Activated CD8-positive, alpha-beta T cell treated with anti-CD3 and anti-CD28 coated beads for 36 hours (primary cell): ENCODE measurements around the gene TMEM253. TPM values are rescaled to one million over a fixed set of nuclear protein-coding genes. Genes with fewer than 3 reads are reported as not detected.
A peak's percentile ranks its signal among the peaks of the same experiment; 100 is the strongest.

ENCODE experiments used
- ATAC-seq: fragments of 200-7000 bp; cut with Tn5 transposase; one replicate; pipeline ENCODE4 v1.10.0; 2021; ENCODE audit warnings: mild to moderate bottlenecking, moderate library complexity
- CTCF ChIA-PET: fragments of 350-600 bp; sonication (Branson Sonifier 250); formaldehyde crosslinking; loops from one replicate; lab custom pipeline; 2021; ENCODE audit warnings: antibody characterized with exemption; lab: Charles Lee
- POLR2A ChIA-PET: fragments of 350-600 bp; sonication (Branson Sonifier 250); formaldehyde crosslinking; loops from one replicate; lab custom pipeline; 2021; ENCODE audit warnings: antibody characterized with exemption; lab: Charles Lee
- DNase-seq: peaks from one replicate; pipeline ENCODE4 v3.0.0-alpha.2; 2020
- H3K27ac Mint-ChIP-seq: one replicate; pipeline ENCODE4 v1.8.0; 2021; ENCODE audit warnings: mild to moderate bottlenecking, mixed read lengths
- H3K27me3 Mint-ChIP-seq: one replicate; pipeline ENCODE4 v1.8.0; 2021; ENCODE audit warnings: mixed read lengths
- H3K36me3 Mint-ChIP-seq: one replicate; pipeline ENCODE4 v1.8.0; 2021; ENCODE audit warnings: low read depth, mixed read lengths
- H3K4me1 Mint-ChIP-seq: one replicate; pipeline ENCODE4 v1.8.0; 2021; ENCODE audit warnings: low read depth, mixed read lengths
- H3K4me3 Mint-ChIP-seq: one replicate; pipeline ENCODE4 v1.8.0; 2021; ENCODE audit warnings: mild to moderate bottlenecking, moderate library complexity, mixed read lengths
- H3K9me3 Mint-ChIP-seq: one replicate; pipeline ENCODE4 v1.8.0; 2021; ENCODE audit warnings: mixed read lengths
- intact Hi-C: fragments of 100-400 bp; cut with micrococcal nuclease; formaldehyde crosslinking; loops from one replicate; pipeline ENCODE4 v1.10.0; 2022
- total RNA-seq, 2 experiments: library from RNA; stranded (reverse); gene quantifications; one replicate each; pipeline ENCODE4 v1.2.3, GENCODE V29; 2021
- TF ChIP-seq, protein P1 (sequence below): fragments of 200-600 bp; IDR thresholded peaks from one replicate; pipeline ENCODE4 v1.8.0; 2022; ENCODE audit warnings: antibody characterized with exemption, mild to moderate bottlenecking

The TMEM253 gene
- total RNA-seq, 2 experiments from 2014 or later: not detected

GRCh38 chr14:21133901-21134300 is 33.0 kb downstream of the TMEM253 start:
- Mint-ChIP-seq H3K36me3 (no peaks in the 10 kb centered on the region), H3K27me3 (no peaks in the 10 kb centered on the region), H3K9me3 (no peaks in the 10 kb centered on the region), H3K27ac (no peak overlapping the region), H3K4me3 (no peak overlapping the region), H3K4me1 (no peaks in the 10 kb centered on the region)
- POLR2A ChIA-PET: no interaction called here
- DNase-seq (no peak), ATAC-seq (no peak)
- TF ChIP-seq, protein P1, sequence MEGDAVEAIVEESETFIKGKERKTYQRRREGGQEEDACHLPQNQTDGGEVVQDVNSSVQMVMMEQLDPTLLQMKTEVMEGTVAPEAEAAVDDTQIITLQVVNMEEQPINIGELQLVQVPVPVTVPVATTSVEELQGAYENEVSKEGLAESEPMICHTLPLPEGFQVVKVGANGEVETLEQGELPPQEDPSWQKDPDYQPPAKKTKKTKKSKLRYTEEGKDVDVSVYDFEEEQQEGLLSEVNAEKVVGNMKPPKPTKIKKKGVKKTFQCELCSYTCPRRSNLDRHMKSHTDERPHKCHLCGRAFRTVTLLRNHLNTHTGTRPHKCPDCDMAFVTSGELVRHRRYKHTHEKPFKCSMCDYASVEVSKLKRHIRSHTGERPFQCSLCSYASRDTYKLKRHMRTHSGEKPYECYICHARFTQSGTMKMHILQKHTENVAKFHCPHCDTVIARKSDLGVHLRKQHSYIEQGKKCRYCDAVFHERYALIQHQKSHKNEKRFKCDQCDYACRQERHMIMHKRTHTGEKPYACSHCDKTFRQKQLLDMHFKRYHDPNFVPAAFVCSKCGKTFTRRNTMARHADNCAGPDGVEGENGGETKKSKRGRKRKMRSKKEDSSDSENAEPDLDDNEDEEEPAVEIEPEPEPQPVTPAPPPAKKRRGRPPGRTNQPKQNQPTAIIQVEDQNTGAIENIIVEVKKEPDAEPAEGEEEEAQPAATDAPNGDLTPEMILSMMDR: no peak
- intact Hi-C loops: no loop called here
- CTCF ChIA-PET: no interaction called here

DNA sequence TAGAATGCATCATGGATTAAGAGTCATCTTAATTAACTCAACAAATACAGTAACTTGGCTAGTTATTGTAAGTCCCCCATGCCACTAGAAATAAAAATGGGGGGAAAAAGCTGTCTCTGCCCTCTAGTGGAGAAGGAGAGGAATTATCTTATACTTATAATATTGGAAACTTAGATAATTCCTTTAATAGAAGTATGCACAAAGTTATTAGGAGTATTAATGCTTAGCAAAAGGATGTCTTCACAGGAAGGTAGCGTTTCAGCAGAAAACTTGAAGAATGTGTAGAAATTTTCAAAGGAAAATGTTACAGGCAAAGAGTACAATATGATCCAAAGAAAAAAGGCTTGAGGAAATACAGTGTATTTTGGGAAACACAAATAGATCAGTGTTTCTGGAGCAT is 35.2 kb downstream of the TMEM253 start:
- Mint-ChIP-seq H3K27me3 (no peaks in the 10 kb centered on the region), H3K27ac (no peak overlapping the region), H3K4me3 (no peak overlapping the region), H3K36me3 (no peaks in the 10 kb centered on the region), H3K9me3 (no peaks in the 10 kb centered on the region), H3K4me1 (no peaks in the 10 kb centered on the region)
- no peak for ATAC-seq
- intact Hi-C loops: no loop called here
- ChIA-PET POLR2A (interaction anchor here (0.6 kb wide), 1 partner anchor 454 kb away, joined by 3 read pairs; no protein-coding TSS in a partner anchor), CTCF (interaction anchor here (0.7 to 4.8 kb wide), 18 partner anchors 9 to 139 kb away, joined by 3 to 25 read pairs (median 4); no protein-coding TSS in a partner anchor)
- TF ChIP-seq, protein P1: peak; percentile 85
- no peak for DNase-seq

- peaks cover 2% of the 10 kb centered on the region for H3K36me3 Mint-ChIP-seq
- H3K27me3 Mint-ChIP-seq: peaks cover 9% of the 10 kb centered on the region
- ATAC-seq (no peak), DNase-seq (no peak)
- no peak overlapping the region for H3K27ac Mint-ChIP-seq
- TF ChIP-seq, protein P1: no peak
- no peak overlapping the region for H3K4me3 Mint-ChIP-seq
- H3K4me1 Mint-ChIP-seq: no peaks in the 10 kb centered on the region
- POLR2A ChIA-PET: no interaction called here
- intact Hi-C loops: no loop called here
- CTCF ChIA-PET: no interaction called here
- peaks cover 13% of the 10 kb centered on the region for H3K9me3 Mint-ChIP-seq
Observed at GRCh38 chr14:21142357-21142756, 41.5 kb downstream of the TMEM253 start.

- intact Hi-C loops: no loop called here
- TF ChIP-seq, protein P1: no peak
- Mint-ChIP-seq H3K4me1 (no peaks in the 10 kb centered on the region), H3K9me3 (peaks cover 13% of the 10 kb centered on the region), H3K27ac (no peak overlapping the region), H3K36me3 (peaks cover 2% of the 10 kb centered on the region), H3K4me3 (no peak overlapping the region), H3K27me3 (peaks cover 9% of the 10 kb centered on the region)
- ATAC-seq: no peak
- ChIA-PET CTCF (no interaction called here), POLR2A (no interaction called here)
- no peak for DNase-seq
Observed at GRCh38 chr14:21145437-21145836, 44.6 kb downstream of the TMEM253 start.

DNA sequence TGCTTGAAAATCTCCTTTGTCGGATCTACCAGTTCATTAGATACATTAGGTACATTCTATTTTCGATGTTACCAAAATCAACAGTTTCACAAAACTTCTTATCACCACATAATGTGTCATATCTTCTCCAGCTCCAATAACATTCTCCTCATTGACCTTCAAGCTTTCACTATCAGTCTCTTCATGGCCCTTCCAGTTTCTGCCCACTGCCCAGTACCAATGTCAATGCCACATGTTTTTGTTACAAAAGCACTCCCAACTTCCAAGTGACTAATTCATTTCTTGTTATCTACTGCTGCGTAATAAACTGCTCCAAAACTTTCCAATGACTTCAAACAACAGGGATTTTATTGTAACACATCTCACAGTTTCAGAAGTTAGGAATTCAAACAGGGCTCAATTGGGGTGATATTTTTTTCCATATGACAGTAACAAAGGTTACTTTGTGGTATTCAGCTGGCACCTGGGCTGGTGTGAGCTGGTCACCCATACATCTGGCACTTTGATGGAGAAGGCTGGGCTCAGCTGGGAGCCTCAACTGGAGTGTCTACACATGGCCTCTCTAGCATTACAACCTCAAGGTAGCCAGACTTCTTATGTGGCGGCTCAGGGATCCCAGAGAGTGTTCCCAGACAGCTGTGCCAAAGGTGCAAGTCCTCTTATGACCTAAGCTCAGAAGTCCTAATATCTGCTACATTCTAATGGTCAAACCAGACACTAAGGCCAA is 48.9 kb downstream of the TMEM253 start:
- Mint-ChIP-seq H3K4me3 (no peak overlapping the region), H3K4me1 (no peaks in the 10 kb centered on the region), H3K27me3 (no peaks in the 10 kb centered on the region), H3K27ac (no peak overlapping the region), H3K9me3 (peaks cover 12% of the 10 kb centered on the region), H3K36me3 (peaks cover 2% of the 10 kb centered on the region)
- TF ChIP-seq, protein P1: no peak
- intact Hi-C loops: no loop called here
- DNase-seq: no peak
- ChIA-PET CTCF (interaction anchor here (0.6 to 1.6 kb wide), 3 partner anchors 14 to 447 kb away, joined by 3 to 7 read pairs (median 4); no protein-coding TSS in a partner anchor), POLR2A (no interaction called here)
- no peak for ATAC-seq
